Left renal cortex interstitium (tissue), 4 donors: ENCODE data around the gene DLGAP1. TPM values are rescaled to one million over a fixed set of nuclear protein-coding genes. Genes with fewer than 3 reads are reported as not detected.
"Not testable (repeated sequence)": the region's sequence is repeated elsewhere in the genome, so short reads cannot be mapped to it uniquely, and the experiment has no call there.

Experiments used
- DNase-seq, 4 donors: peaks; one replicate each; pipeline ENCODE4 v3.0.0-alpha.2; 2013; ENCODE audit warnings: low read depth in 4 of 4, low spot score in 2 of 4, missing footprints in 1 of 4
- polyA plus RNA-seq, 4 donors: library from polyadenylated mRNA; unstranded; fragments of 120-200 nt; gene quantifications; one replicate each; pipeline ENCODE4 v1.2.1, GENCODE V29; 2013; ENCODE audit not compliant: insufficient read length in 4 of 4

DLGAP1 gene
- 1 to 10 TPM; 4.1 to 5.3 (median 4.9) TPM for polyA plus RNA-seq

DNA sequence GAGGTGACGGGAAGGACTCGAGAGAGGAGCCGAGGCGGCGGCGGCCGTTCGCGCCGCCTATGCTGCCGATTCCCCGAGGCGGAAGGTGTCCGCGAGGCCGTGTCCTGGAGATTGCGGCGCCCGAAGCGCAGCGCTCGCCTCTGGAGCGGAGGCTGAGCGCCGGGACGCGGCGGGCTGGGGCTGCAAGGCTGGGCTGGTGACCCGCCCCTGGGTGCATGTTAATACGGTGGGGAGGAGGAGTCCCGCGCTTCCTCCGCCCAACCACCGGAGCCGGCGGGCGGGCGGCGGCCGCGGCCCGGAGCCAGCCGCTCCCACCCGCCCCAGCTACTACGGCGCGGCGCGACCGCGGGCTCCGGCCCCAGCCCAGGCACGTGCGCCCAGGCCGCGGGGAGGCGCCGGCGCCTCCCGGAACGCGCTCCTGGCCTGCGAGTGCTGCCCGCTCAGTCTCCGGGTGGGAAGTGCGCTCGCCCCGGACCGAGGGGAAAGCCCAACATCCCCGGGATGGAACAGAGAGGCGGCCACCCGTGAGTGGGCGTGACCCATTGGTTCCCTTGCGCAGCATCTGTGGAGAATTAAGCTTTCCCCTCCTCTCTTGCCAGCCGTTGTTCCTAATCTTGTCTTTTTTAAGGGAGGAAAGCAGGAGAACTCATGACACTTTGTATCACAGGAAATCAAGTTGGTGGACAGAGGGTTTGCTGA lies at the start of gene DLGAP1:
TSS of gene DLGAP1 (minus strand) at position 195 of the 699 bp plus-strand sequence.
- peak in 3 of 4 donors; percentile 42 to 66 (median 55) for DNase-seq

DNA sequence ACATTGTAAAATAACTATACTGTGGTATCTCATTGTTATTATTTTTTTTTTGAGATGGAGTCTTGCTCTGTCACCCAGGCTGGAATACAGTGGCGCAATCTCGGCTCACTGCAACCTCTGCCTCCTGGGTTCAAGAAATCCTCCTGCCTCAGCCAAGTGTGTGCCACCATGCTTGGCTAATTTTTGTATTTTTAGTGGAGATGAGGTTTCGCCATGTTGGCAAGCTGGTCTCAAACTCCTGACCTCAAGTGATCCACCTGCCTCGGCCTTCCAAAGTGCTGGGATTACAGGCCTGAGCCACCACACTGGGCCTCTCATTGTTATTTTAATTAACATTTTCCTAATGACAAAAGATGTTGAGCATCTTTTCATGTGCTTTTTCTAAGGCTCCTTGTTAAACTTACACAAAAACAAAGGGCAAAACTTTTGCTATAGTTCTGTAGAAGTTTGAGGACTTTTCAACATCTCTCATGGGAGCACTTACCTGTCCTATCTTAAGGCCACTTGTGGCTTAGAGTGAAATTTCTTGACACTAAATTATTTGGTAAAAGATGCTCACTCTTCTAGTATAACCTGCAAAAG lies 39.7 kb upstream of the DLGAP1 start:
- DNase-seq = not testable (repeated sequence)

DNA sequence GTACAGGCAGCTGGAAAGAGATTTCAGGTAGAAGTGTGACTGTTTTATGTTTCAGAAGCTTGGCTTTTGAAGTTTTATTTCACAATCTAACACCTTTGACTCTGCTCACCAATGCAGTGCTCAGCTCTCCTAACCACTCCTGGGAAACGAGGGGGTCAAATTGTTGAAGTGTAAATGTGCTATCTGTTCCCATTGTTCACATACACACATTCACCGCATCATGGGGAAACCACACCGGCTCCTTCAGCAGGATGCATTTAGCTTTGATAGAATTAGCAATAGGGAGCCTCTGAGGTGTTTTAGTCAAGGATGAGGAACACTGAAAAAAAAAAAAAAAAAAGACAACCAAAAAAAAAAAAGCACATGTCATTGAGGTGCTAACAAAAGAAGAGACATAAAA lies 13.4 kb upstream of the DLGAP1 start:
- DNase-seq = no peak

DNA sequence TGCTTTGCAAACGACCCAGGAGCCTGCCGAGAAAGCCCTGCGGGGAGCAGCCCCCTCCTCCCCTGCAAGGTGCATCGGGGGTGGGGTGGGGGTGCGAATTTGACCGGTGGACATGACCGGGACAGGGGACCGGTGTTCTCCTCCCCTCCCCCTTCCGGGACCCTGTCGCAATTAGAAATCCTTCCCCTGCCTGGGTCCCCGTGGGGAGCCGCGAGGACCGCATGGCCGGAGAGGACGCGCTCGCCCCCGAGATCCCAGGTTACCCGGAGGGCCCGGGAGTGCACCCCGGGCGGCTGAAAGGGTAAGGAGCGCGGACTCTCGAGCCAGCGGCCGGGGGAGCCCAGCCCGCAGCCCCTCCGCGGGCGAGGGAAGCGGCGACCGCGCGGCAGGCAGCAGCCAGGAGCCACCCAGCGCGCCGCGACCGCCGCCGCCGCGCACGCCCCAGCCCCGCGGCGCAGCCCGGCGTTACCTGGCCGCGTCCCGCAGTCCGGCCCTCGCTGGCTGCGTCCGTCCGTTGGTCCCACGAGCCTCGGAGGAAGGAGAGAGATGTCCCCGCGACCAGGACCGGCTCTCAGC lies 482 bp downstream of the DLGAP1 start:
- peak in 2 of 4 donors; percentile 2 to 20 for DNase-seq

DNA sequence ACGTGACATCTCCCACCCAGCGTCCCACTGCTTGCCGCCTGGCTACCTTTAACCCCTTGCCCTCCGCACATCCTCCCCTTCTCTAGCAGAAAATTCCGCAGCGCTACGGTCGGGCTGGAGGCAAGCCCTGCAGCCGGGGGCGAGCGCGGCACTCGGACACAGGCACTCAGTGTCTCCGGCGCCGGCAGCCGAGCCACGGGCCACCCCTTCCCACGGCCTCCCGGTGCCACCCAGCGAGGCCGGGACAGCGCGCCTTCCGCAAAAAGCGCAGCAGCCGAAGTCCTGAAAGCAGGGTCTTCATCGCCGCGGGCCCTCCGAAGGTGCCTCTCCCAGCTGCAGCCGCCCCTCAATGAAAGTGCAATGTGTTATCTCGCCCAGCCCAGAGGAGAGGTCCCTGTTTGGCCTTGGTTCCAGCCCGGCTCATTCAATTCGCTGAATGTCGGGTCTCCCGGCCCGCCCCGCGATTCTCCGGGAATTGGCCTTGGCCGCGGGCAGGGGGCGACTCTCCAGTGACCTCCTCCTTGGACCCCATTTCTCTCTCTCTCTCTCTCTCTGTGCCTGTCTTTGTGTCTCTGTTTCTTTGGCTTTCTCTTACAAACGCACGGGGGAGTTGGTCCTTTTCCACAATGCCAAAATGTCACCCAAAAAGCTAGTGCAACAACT lies 1.1 kb downstream of the DLGAP1 start:
- peak in 3 of 4 donors; percentile 13 to 23 (median 20) for DNase-seq

DNA sequence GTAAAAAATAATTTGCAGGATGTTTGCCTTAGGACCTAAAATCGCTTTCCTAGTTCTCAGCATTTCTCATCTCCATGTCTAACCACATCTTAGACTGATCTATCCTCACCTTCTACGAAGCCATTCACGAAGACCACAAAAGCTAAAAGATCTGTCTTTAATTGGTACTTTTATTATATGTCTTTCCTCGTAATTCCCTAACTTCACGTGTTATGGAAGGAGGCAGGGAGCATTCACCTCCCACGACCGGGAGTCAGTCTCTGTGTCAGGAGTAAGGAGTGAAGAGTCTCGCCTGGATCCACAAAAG lies 1.6 kb downstream of the DLGAP1 start:
- no peak for DNase-seq

DNA sequence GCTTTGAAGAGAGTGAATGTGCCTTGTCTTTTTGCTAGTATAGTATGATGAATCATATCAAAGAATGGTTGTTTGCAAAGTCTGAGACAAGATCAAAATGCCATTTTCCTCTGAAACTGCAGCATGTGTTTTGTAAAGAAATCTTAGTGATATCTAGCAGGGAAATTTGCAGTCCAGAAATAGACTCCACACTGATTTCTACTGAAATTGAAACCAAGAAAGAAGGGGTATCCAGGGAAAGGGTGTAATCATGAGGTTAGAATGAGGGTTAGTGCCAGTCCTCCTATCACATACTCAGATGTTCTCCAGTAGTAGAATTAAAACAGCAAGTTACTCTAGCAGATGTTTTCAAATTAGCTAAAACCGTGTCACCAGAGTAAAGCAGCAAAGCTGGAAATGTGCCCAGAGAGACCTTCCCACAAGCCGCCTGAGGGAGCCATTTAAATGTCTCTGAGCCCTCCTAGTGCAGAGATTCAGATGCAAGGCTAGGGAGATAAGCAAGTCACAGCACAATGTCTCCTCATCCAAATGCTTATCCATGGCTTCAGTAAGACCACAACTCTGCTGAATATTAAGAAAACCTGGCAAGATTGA lies 4.9 kb downstream of the DLGAP1 start:
- DNase-seq = peak in 1 of 4 donors; percentile 12

DNA sequence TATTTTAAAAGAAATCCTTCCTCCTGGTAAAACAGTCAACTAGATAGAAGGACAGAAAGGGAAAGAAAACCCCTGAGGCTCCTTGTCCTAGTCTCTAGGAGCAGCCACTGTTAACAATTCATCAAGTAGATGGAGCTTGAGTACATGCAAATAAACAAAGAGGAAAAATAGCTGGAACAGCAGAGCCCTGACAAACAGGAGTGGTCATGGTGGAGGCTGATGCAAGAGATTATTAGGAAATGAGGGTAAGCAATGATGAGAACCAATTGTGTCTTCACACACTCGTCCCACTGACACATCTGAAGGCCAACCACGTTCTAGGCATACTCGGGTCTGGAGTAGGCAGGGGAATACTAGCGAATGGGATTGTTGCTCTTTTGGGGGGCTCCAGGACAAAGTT lies 9.2 kb downstream of the DLGAP1 start:
- no peak for DNase-seq

DNA sequence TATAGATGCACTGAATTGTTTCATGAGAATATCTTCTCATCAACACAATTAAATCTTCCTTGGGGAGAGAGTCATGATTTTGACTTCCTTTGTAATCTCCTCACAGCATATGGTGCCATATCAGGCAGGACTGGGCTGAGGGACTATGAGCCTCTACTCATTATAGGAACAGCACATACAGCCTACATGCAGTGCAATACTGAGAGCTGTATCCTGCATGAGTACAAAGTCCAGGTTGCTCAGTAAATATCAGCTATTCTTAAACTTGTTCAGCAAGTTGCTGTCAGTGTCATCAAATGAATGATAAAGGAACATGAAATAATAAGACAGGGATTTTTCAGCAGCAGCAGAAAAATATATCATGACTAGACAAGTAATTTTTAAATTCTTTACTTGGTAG lies 10.8 kb downstream of the DLGAP1 start:
- no peak for DNase-seq

DNA sequence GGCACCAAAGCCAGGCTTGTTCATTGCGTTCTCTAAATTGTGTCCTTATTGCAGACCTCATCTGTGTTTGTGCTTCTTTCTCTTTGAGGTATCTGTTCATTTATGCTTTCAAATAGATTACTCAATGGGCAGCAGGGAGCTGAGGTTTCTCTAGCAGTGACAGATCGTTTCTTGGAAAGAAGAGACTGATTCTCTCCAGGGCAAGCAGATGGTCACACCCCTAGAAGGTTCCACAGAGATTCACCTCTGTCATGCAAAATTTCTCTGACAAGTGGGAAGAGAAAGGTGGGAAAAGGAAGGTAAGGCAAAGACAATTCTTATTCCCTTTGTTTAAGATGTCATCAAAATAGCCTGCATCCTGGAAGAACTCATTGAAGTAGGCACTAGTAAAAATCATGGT lies 14.0 kb downstream of the DLGAP1 start:
- DNase-seq = no peak

DNA sequence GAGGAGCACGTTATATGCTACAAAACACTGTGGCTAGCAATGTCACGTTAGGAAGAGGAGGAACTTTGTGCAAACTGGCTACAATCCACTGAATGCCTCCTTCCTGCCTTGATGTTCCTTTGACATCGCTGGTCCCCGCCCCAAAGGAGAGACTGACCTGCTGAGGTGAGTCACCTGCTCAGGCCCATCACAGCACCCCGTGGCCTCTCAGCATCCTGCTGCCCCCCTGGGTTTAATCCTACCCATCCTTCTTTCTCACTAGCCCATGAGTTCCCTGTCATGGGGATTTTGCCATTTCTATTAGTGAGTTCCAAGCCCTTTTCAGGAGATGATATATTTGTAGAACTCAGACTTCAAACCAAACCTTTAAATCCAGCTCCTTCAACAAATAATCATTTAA lies 16.2 kb downstream of the DLGAP1 start:
- no peak for DNase-seq

DNA sequence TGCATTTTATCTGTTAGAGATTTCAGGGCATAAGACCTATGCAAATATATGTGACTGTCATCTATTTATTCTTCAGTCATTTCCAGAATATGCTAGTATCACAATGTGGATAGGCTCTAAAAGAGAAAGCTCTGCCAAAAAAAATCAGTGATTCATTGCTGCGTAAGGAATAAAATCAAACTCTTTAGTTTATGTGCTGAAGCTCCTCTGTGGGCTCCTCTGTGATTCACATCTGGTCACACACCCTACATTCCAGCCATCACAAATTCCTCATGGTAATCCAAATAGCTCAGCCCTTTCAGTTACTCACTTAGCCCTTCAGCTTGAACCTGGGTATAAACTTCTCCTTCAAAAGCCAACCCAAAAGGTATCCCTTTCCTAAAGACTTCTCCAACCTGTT lies 21.4 kb downstream of the DLGAP1 start:
- no peak for DNase-seq

DNA sequence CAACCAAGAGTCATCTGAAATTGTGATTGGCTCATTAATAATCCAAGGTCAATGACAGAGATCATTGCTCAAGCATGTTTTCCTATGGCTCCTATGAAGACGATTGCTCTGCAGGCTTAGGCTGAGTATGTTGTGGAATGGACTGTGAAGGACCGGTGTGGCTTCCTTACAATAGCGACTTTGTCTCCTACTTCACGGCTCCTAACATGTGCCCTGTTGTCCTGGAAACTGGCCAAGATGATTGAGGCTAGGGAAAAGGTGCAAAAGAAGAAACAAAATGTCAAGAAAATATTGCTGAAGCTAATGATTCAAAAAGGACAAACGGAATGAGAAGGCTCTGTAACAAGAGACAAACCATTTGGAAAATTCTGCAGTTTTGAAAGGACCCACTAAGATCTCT lies 24.3 kb downstream of the DLGAP1 start:
- DNase-seq = no peak

DNA sequence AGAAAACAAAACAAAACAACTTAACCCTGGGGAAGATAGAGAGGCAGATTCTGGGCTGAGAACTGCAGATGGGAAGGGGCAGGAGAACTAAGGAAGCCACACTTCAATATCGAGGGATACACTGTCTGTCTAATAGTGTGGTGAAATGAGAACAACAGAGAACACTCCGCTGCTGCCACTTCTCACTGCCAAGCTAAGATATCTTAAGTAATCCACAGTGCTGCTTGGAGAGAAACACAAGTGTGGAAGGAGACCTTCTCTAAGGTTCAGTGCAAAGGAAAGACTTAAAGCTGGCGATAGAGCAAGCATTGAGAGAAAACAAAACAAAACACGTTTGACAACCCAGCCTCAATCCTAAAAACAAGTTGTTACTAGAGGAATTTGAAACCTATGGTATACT lies 37.4 kb downstream of the DLGAP1 start:
- DNase-seq = no peak

DNA sequence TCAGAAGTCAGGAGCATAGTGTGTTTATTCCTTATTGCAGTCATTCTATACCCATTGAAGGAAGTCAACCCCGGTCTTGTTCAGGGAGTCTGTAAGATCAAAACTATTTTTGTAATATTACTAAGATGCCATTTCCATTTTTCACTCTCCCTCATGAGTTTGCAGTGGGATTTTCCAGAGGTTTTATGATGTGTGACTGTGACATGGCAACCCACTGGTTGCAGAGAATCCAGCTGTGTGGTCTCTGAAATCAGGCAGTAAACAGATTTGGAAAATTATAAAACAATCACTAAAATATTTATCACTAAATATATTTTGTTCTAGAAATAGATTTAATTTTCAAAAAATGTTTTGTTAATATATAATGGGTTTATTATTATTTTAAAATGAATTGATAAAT lies 38.1 kb downstream of the DLGAP1 start:
- DNase-seq = no peak

DNA sequence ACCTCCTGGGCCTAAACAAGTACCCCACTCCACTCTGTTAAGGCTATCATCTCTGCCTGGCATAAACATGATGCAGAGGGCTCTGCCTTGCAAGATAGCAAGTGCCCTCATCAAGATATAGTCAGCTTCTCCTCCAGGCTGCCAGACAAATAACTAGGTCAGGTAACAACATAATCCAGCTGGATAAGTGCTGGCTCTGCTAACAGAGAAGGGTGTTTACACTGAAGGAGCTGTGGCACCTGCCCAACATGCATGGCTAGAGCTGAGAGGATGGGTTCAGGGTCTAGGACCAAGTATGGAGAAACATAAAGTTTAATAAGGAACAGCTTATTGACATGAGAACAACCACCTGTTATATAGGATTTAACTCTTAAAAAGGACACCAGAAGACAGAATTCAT lies 42.8 kb downstream of the DLGAP1 start:
- DNase-seq = no peak

DNA sequence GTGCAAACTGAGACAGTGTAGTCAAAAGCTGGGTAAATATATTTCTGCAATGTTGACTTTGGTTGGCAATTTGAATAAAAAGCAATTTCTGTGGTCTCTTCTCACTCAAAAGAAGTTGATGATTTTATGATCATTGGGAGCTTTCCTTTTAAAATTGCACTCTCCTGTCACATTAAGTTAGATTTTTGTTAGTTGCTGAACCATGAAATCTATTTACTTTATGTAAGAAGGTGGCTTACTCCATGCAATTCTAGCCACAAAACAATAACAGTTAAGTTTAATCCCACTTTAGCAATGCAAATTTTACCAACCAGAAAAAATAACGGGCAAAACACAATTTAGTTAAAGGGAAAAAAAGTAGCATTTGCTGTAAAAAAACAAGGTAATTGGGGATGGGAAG lies 48.3 kb downstream of the DLGAP1 start:
- no peak for DNase-seq

DNA sequence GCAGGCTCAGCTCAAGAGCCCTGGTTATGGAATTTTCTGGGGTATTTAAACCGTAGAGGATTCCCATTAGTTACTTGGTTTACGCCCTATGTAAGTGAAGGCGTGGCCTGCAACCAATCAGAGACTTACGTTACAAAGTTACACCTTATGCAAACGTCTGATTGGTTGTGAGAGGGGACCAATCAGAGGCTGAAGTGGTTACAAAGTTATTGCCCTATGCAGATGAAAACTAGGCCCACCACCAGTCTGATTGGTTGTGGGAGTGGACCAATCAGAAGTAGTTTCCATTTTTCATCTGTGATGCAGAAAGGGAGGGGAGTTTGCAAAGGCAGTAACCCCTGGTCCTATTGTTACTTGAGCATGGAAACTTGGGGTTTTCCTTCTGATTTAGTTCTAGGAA lies 49.1 kb downstream of the DLGAP1 start:
- no peak for DNase-seq

DNA sequence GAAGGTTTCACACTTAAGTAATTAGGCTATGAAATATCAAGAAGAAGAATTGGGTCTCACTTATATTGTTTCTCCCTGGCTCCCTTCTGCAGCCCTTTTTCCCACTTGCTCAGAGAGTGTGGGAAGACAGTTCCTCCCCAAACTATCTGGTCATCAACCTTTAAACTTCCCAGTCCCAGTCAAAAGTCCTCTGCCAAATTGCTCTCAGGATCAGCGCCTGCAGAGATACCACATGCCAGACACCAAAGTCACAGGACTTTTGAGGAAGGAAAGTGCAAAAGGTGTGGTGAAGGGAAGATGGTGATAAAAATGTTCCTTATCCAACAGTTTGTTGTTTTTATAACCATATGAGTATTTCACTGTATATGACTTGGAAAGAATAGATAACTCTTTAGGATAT lies 51.3 kb downstream of the DLGAP1 start:
- DNase-seq = no peak

DNA sequence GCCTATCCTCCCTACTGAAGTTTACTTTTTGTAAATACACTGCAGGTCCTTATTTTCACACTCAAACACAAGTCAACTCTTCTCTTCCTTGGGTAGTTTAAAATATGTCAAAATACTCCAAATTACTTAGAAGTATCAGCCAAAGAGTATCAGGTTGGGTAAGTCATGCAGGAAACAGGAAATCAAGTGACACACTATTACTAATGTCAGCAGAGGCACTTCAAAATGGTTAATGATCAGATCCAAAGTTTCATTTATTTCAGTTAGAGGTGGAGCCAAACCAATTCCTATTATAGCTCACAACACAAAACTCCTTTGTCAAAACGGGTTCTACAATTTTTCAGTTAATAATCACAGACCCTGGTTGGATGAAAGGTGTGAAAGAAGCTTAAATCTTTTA lies 54.2 kb downstream of the DLGAP1 start:
- no peak for DNase-seq

DNA sequence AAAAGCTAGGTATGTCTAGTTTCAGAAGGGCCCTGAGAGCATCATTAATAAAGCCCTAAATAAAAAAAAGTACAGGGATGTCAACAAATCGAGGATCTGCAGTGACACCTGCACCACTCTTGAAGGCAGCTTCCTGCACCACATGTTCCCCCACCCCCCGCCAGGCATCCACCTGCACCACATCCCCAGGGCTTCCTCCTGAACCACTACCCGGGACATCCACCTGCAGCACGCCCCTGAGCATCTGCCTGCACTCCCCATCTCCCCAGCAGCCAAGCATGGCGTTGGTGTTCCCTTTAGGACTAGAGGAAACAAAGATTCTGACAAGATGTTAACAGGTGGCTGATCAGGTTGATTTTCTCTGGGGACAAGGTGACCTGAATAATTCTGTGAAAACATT lies 55.2 kb downstream of the DLGAP1 start:
- no peak for DNase-seq
